BJ (cell line): ENCODE measurements around the gene RAD51B. TPM values are rescaled to one million over a fixed set of nuclear protein-coding genes. Genes with fewer than 3 reads are reported as not detected.

ENCODE experiments used
- CTCF ChIA-PET: fragments of 350-600 bp; formaldehyde crosslinking; extraction: SDS; loops from one replicate; lab custom pipeline; 2021; ENCODE audit warnings: antibody characterized with exemption, inconsistent platforms; lab: Yijun Ruan, JAX
- POLR2A ChIA-PET: fragments of 300-600 bp; sonication (Branson Sonifier 250); formaldehyde crosslinking; extraction: SDS; loops from one replicate; lab custom pipeline; 2021; ENCODE audit warnings: antibody characterized with exemption; lab: Charles Lee
- DNase-seq: peaks from one replicate; pipeline ENCODE4 v3.0.0-alpha.2; 2011; ENCODE audit warnings: low read depth
- H3K27me3 ChIP-seq: 2 replicates; pipeline ENCODE4 v1.6.0; 2011; ENCODE audit warnings: low read length; ENCODE audit not compliant: control insufficient read depth, insufficient read depth
- H3K36me3 ChIP-seq: 2 replicates; pipeline ENCODE4 v1.5.1; 2011; ENCODE audit warnings: low read length; ENCODE audit not compliant: control insufficient read depth, insufficient read depth
- H3K4me3 ChIP-seq: 2 replicates; pipeline ENCODE4 v1.5.1; 2011; ENCODE audit warnings: low read depth, mild to moderate bottlenecking, control low read depth, low read length
- polyA plus RNA-seq: library from polyadenylated mRNA; depleted of rRNA; stranded (reverse); fragments of >200 nt; gene quantifications from 2 replicates; pipeline ENCODE4 v1.2.3, GENCODE V29; 2011
- TF ChIP-seq, protein P1 (sequence below): IDR thresholded peaks from 2 replicates; pipeline ENCODE4 v1.5.1; 2011; ENCODE audit warnings: low read depth, mild to moderate bottlenecking, control low read depth, inconsistent platforms, low read length, moderate library complexity; ENCODE audit not compliant: insufficient read depth

RAD51B gene
- polyA plus RNA-seq, 1 experiment, result 5.6 TPM

DNA sequence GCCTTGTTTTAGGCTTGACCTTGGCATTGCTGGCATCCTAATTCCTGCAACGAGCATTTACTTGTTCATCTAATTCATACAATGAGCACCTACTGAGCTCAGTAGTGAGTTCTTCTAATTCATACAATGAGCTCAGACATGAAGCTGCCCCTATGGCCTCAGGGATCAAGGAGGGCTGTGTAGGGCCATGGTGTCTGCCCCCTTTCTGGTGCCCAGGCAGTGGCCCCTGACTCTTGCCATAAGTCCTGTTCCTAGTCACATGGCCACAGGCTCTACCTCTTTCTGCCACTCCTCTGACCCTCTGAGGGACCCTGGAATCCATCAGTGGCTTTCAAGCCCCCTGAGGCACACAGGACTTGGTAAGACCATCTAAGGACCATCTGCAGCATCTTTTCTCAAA lies 824.5 kb downstream of the RAD51B start:
- POLR2A ChIA-PET, result no interaction called here
- H3K4me3 ChIP-seq, result no peak overlapping the region
- TF ChIP-seq, protein P1, sequence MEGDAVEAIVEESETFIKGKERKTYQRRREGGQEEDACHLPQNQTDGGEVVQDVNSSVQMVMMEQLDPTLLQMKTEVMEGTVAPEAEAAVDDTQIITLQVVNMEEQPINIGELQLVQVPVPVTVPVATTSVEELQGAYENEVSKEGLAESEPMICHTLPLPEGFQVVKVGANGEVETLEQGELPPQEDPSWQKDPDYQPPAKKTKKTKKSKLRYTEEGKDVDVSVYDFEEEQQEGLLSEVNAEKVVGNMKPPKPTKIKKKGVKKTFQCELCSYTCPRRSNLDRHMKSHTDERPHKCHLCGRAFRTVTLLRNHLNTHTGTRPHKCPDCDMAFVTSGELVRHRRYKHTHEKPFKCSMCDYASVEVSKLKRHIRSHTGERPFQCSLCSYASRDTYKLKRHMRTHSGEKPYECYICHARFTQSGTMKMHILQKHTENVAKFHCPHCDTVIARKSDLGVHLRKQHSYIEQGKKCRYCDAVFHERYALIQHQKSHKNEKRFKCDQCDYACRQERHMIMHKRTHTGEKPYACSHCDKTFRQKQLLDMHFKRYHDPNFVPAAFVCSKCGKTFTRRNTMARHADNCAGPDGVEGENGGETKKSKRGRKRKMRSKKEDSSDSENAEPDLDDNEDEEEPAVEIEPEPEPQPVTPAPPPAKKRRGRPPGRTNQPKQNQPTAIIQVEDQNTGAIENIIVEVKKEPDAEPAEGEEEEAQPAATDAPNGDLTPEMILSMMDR, result no peak
- no peaks in the 10 kb centered on the region for H3K27me3 ChIP-seq
- CTCF ChIA-PET, result no interaction called here
- no peak for DNase-seq
- no peaks in the 10 kb centered on the region for H3K36me3 ChIP-seq

DNA sequence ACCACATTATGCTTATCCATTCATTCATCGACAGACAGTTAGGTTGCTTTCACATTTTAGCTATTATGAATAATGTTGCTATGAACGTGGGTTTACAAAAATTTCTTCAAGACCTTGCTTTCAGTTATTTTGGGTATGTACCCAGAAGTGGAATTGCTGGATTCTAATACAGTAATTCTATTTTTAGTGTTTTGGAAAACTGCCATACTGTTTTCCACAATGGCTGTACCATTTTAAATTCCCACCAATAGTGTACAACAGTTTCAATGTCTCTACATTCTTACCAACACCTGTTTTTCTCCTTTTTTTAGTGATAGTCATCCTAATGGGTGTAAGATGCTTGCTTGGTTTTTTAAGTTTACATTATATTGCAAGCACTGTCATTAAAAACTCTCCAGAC lies 825.8 kb downstream of the RAD51B start:
- ChIA-PET POLR2A (interaction anchor here (0.6 kb wide), 1 partner anchor 396 kb away, joined by 3 read pairs; no protein-coding TSS in a partner anchor), CTCF (no interaction called here)
- DNase-seq, result no peak
- TF ChIP-seq, protein P1, result no peak
- no peak overlapping the region for H3K4me3 ChIP-seq
- no peaks in the 10 kb centered on the region for H3K27me3 ChIP-seq
- H3K36me3 ChIP-seq, result no peaks in the 10 kb centered on the region

DNA sequence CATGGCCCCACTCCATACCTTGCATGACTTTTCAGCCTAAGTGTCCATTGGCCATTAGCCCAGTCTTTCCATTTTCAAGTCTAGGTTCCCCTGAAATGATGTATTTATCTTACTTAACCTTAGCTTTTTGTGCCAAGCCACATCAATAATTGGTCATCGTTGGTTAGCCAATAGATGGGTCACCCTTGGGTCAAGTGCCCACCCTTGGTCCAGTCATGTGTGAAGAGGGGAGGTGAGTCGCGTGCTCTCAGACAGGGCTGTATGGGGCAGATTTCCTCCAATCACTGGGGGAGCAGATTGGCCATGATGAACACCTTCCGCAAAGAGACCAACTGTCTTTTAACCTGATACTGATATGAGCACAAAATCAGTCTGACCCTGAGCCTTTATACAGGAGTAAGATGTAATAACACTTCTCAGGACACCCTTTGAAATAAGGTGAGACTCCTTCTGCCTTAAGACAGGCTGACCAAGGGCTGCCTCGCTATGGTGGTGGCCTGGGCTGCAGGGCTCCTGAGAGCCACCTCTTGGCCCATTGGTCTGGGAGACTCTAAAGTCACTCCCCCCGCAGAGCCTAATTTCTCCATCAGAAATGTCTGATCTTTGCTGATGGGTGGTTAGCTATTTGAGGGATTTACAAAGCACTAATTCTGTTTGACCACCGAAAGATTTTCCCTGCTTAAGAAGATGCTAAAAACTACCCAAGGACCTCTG lies 830.1 kb downstream of the RAD51B start:
- ChIA-PET CTCF (interaction anchor here (1.2 kb wide), 1 partner anchor 9 kb away, joined by 6 read pairs; no protein-coding TSS in a partner anchor), POLR2A (interaction anchor here (0.6 kb wide), 1 partner anchor 138 kb away, joined by 4 read pairs; no protein-coding TSS in a partner anchor)
- Histone ChIP-seq H3K36me3 (no peaks in the 10 kb centered on the region), H3K27me3 (no peaks in the 10 kb centered on the region), H3K4me3 (no peak overlapping the region)
- DNase-seq, result no peak
- TF ChIP-seq, protein P1, result no peak

DNA sequence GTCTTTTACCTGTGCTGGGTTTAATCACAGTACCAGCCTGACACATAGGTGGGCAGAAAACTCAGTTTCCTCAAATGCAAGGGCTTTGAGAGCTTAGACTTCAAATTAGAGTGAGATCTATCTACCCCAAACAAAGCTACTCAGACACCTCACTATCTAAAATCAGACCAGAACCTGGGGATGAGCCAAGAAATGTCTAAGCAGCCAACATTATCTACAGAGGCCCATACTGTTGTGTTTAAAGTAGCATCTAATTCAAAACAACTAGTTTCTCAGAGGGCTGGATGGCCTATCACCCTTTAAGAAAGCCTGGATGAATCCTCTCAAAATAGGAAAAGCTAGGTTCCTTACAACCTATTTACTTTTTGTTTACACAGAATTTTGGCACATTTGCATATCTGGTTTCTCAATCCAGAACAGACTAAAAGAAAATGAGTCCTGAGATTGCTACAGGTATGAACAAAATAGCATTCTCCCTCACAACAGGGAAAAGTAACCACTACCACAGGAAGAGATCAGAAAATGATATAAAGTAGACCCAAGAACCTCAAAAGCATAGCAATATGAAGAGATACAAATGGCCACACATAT lies 830.9 kb downstream of the RAD51B start:
- no peak for DNase-seq
- ChIA-PET CTCF (interaction anchor here (1.0 to 1.2 kb wide), 2 partner anchors 10 to 139 kb away, joined by 3 to 6 read pairs; no protein-coding TSS in a partner anchor), POLR2A (interaction anchor here (0.6 kb wide), 1 partner anchor 144 kb away, joined by 6 read pairs; no protein-coding TSS in a partner anchor)
- no peaks in the 10 kb centered on the region for H3K36me3 ChIP-seq
- no peak overlapping the region for H3K4me3 ChIP-seq
- TF ChIP-seq, protein P1, result no peak
- H3K27me3 ChIP-seq, result no peaks in the 10 kb centered on the region

DNA sequence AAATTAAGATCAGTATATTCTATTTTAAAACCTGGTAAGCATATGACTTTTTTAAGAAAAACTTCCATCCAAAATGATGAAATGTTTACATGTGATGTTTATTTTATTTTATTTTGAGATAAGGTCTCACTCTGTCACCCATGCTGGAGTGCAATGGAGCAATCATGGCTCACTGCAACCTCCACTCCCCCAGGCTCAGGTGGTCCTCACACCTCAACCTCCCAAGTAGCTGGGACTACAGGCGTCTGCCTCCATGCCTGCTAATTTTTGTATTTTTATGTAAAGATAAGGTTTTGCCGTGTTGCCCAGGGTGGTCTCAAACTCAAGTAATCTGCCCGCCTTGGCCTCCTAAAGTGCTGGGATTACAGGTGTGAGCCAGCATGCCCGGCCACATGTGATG lies 831.5 kb downstream of the RAD51B start:
- Histone ChIP-seq H3K4me3 (no peak overlapping the region), H3K36me3 (no peaks in the 10 kb centered on the region), H3K27me3 (no peaks in the 10 kb centered on the region)
- DNase-seq, result no peak
- CTCF ChIA-PET, result interaction anchor here (1.0 to 2.6 kb wide), 2 partner anchors 14 to 140 kb away, joined by 3 to 7 read pairs; no protein-coding TSS in a partner anchor
- POLR2A ChIA-PET, result interaction anchor here (0.5 kb wide), 1 partner anchor 138 kb away, joined by 4 read pairs; no protein-coding TSS in a partner anchor
- TF ChIP-seq, protein P1, result no peak
